IMR-90 (cell line): ENCODE results near the gene CLIP3. TPM values are rescaled to one million over a fixed set of nuclear protein-coding genes. Genes with fewer than 3 reads are reported as not detected.
A peak's percentile ranks its signal among the peaks of the same experiment; 100 is the strongest.

ENCODE experiments used
- ATAC-seq: fragments of 200-7000 bp; cut with Tn5 transposase; 2 replicates; pipeline ENCODE4 v1.9.1; 2020; ENCODE audit warnings: low read depth, mild to moderate bottlenecking, moderate library complexity
- BruUV-seq: library from RNA; stranded (reverse); fragments of 400-500 nt; replicated peaks from 2 replicates; lab custom pipeline; 2021; lab: Mats Ljungman, UMichigan
- CTCF ChIA-PET: fragments of 300-600 bp; formaldehyde crosslinking; extraction: SDS; loops from one replicate; lab custom pipeline; 2021; ENCODE audit warnings: antibody characterized with exemption; lab: Yijun Ruan, JAX
- POLR2A ChIA-PET: fragments of 300-600 bp; sonication (Branson Sonifier 250); formaldehyde crosslinking; loops from one replicate; lab custom pipeline; 2022; ENCODE audit warnings: antibody characterized with exemption; ENCODE audit not compliant: unreplicated experiment; lab: Charles Lee
- DNase-seq: peaks from one replicate; pipeline ENCODE4 v3.0.0; 2013
- H2AFZ ChIP-seq: replicated peaks from 2 replicates; pipeline ENCODE3; 2013; ENCODE audit warnings: low read length, mild to moderate bottlenecking; ENCODE audit not compliant: poor library complexity
- H2AK5ac ChIP-seq: 2 replicates; pipeline ENCODE4 v1.6.1; 2013; ENCODE audit warnings: low read depth, low read length, inconsistent platforms
- H2AK9ac ChIP-seq: replicated peaks from 2 replicates; pipeline ENCODE3; 2013; ENCODE audit warnings: mild to moderate bottlenecking, low read depth, low read length, moderate library complexity; ENCODE audit not compliant: poor library complexity
- H2BK120ac ChIP-seq: 2 replicates; pipeline ENCODE4 v1.6.1; 2013; ENCODE audit warnings: low read depth, low read length, inconsistent platforms
- H2BK15ac ChIP-seq: 3 replicates; pipeline ENCODE4 v1.6.1; 2013; ENCODE audit warnings: low read depth, low read length, inconsistent platforms
- H2BK20ac ChIP-seq: 2 replicates; pipeline ENCODE4 v1.6.1; 2013; ENCODE audit warnings: low read depth, mild to moderate bottlenecking, inconsistent platforms, low read length, moderate library complexity
- H2BK5ac ChIP-seq: 2 replicates; pipeline ENCODE4 v1.6.1; 2013; ENCODE audit warnings: mild to moderate bottlenecking, low read depth, low read length, inconsistent platforms; ENCODE audit not compliant: poor library complexity, severe bottlenecking
- H3K14ac ChIP-seq: replicated peaks from 2 replicates; pipeline ENCODE4 v1.6.1; 2013; ENCODE audit warnings: low read depth, low read length, inconsistent platforms
- H3K18ac ChIP-seq: 2 replicates; pipeline ENCODE4 v1.6.1; 2013; ENCODE audit warnings: low read depth, low read length, control low read depth
- H3K23ac ChIP-seq: 2 replicates; pipeline ENCODE4 v1.6.1; 2013; ENCODE audit warnings: low read depth, low read length, inconsistent platforms
- H3K27ac ChIP-seq: 2 replicates; pipeline ENCODE4 v1.5.1; 2013; ENCODE audit warnings: mild to moderate bottlenecking, control low read depth, low read length; ENCODE audit not compliant: insufficient read depth
- H3K27me3 ChIP-seq: 2 replicates; pipeline ENCODE4 v1.6.1; 2013; ENCODE audit warnings: low read length; ENCODE audit not compliant: control insufficient read depth, insufficient read depth
- H3K36me3 ChIP-seq: 2 replicates; pipeline ENCODE4 v1.6.1; 2013; ENCODE audit warnings: low read length, mixed read lengths; ENCODE audit not compliant: control insufficient read depth, insufficient read depth
- H3K4ac ChIP-seq: 2 replicates; pipeline ENCODE4 v1.6.1; 2013; ENCODE audit warnings: low read depth, low read length, inconsistent platforms
- H3K4me1 ChIP-seq: 2 replicates; pipeline ENCODE4 v1.6.1; 2013; ENCODE audit warnings: low read length, mixed read lengths; ENCODE audit not compliant: control insufficient read depth, insufficient read depth
- H3K4me2 ChIP-seq: 2 replicates; pipeline ENCODE4 v1.6.1; 2013; ENCODE audit warnings: low read depth, mild to moderate bottlenecking, control low read depth, low read length, moderate library complexity
- H3K4me3 ChIP-seq: 2 replicates; pipeline ENCODE4 v1.5.1; 2013; ENCODE audit warnings: low read depth, mild to moderate bottlenecking, control low read depth, low read length, moderate library complexity; ENCODE audit not compliant: insufficient read depth
- H3K56ac ChIP-seq: 2 replicates; pipeline ENCODE4 v1.6.1; 2013; ENCODE audit warnings: low read length, inconsistent platforms; ENCODE audit not compliant: insufficient read depth; ENCODE audit errors: extremely low read depth
- H3K79me1 ChIP-seq, 2 experiments: 2 replicates each; pipeline ENCODE4 v1.6.1; 2013; ENCODE audit warnings: low read length in 2 of 2, inconsistent platforms in 1 of 2, low read depth in 1 of 2
- H3K9ac ChIP-seq: 2 replicates; pipeline ENCODE4 v1.6.1; 2013; ENCODE audit warnings: low read depth, low read length, control low read depth
- H3K9me1 ChIP-seq: 2 replicates; pipeline ENCODE4 v1.6.1; 2013; ENCODE audit warnings: low read length, inconsistent platforms; ENCODE audit not compliant: insufficient read depth
- H3K9me3 ChIP-seq: 2 replicates; pipeline ENCODE4 v1.6.1; 2013; ENCODE audit warnings: low read length; ENCODE audit not compliant: control insufficient read depth, insufficient read depth
- H4K20me1 ChIP-seq: 2 replicates; pipeline ENCODE4 v1.6.1; 2013; ENCODE audit warnings: low read length, inconsistent platforms; ENCODE audit not compliant: insufficient read depth
- H4K5ac ChIP-seq: 2 replicates; pipeline ENCODE4 v1.6.1; 2013; ENCODE audit warnings: mild to moderate bottlenecking, low read depth, low read length, control low read depth
- H4K8ac ChIP-seq, 2 experiments: 2 replicates each; pipeline ENCODE4 v1.6.1; 2013; ENCODE audit warnings: low read depth in 2 of 2, low read length in 2 of 2, control low read depth in 1 of 2, inconsistent platforms in 1 of 2
- H4K91ac ChIP-seq: 2 replicates; pipeline ENCODE4 v1.6.1; 2013; ENCODE audit warnings: low read depth, low read length, inconsistent platforms; ENCODE audit not compliant: insufficient read depth
- BHLHE40 ChIP-seq: fragments of 150-350 bp; IDR thresholded peaks from 2 replicates; pipeline ENCODE4 v1.6.1; 2016; ENCODE audit warnings: mild to moderate bottlenecking, low read depth, low read length
- FOS ChIP-seq: fragments of 150-350 bp; IDR thresholded peaks from 2 replicates; pipeline ENCODE4 v1.6.1; 2016; ENCODE audit warnings: low read depth, low read length
- MAFK ChIP-seq: IDR thresholded peaks from 2 replicates; pipeline ENCODE4 v1.6.1; 2012; ENCODE audit warnings: low read depth, low read length, improper control_type of control experiment
- SMC3 ChIP-seq: fragments of 150-350 bp; IDR thresholded peaks from 2 replicates; pipeline ENCODE4 v1.6.1; 2016; ENCODE audit warnings: low read depth, mild to moderate bottlenecking, antibody characterized with exemption, low read length, moderate library complexity
- WGBS, 2 experiments: methylation state at CpG; one replicate each; pipeline versions ENCODE4 v1.1.5 to v1.1.7; 2013; ENCODE audit warnings: missing lambda C conversion rate in 2 of 2; ENCODE audit not compliant: insufficient read length in 1 of 2; ENCODE audit errors: extremely low coverage in 2 of 2; 5-methylcytosine and 5-hydroxymethylcytosine counted together
- dilution Hi-C: fragments of 300-500 bp; cut with HindIII; formaldehyde crosslinking; loops from one replicate; pipeline ENCODE4 v1.14.3; 2018; ENCODE audit warnings: low sequenced_read_pairs; ENCODE audit not compliant: unreplicated experiment
- in situ Hi-C: fragments of 300-500 bp; cut with MboI; formaldehyde crosslinking; loops from 3 replicates; pipeline ENCODE4 v1.14.3; 2019; ENCODE audit warnings: low sequenced_read_pairs, inconsistent platforms, mixed read lengths
- intact Hi-C: fragments of 100-400 bp; cut with micrococcal nuclease; formaldehyde crosslinking; loops from 2 replicates; pipeline ENCODE4 v1.10.0; 2022
- polyA plus RNA-seq, 3 experiments: library from polyadenylated mRNA; depleted of rRNA; stranded (reverse); fragments of >200 nt; gene quantifications; 2 replicates each; pipeline ENCODE4 v1.2.3, GENCODE V29; 2012; ENCODE audit warnings: low replicate concordance in 1 of 3
- total RNA-seq: library from RNA; depleted of rRNA; stranded (reverse); fragments of >200 nt; gene quantifications from 2 replicates; pipeline ENCODE4 v1.2.3, GENCODE V29; 2012

The CLIP3 gene
- total and polyA plus RNA-seq, 2 of the 4 experiments (the other 2 are of a cell fraction), result 5.4 to 28.7 TPM

DNA sequence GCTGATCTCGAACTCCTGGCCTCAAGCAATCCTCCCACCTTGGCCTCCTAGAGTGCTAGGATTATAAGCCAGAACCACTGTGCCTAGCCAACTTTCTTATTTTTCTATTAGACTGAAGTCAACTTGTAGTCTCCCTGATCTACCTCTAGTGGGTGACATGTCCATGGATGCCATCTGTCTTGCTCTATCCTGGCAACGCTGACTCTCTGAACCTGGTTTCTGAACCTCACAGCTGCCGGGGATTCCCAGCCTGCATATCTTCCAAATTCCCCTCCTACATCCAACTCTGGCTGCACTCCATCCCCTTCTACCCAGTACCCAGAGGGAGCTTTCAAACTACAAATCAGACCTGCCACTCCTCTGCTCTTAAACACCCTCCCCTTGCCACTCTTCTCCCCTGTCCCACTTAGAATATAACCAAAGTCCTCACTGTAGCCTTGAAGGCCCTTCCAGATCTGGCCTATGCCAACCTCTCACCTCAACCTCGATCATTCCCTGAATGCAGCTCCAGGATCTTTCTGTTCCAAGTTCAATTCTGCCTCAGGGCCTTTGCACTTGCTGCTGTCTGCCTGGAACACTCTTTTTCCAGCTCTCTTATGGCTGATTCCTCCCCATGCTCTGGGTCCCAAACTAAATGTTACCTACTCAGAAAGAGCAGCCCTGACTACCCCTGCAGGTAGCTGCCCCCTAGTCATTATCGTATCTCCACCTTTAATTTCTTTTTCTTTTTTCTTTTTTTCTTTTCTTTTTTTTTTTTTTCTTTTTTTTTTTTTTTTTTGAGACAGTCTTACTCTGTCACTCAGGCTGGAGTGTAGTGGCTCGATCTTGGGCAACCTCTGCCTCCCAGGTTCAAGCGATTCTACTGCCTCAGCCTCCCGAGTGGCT is 2.2 kb downstream of the CLIP3 start:
- Histone ChIP-seq H3K14ac (no peak overlapping the region), H3K9me3 (no peaks in the 10 kb centered on the region), H2BK120ac (no peak overlapping the region), H4K5ac (no peak overlapping the region), H3K23ac (no peak overlapping the region), H3K79me1 (peaks cover 0 to 28% of the 10 kb centered on the region in 2 experiments; a peak in 3 of 4 replicates), H3K4me2 (no peak overlapping the region), H3K27ac (no peak overlapping the region), H2BK15ac (no peak overlapping the region), H4K91ac (no peak overlapping the region), H3K9ac (no peak overlapping the region), H4K20me1 (no peaks in the 10 kb centered on the region; the same call in 1 of the 2 replicates), H4K8ac (no peak overlapping the region), H2BK5ac (no peak overlapping the region), H2AFZ (no peak overlapping the region), H3K36me3 (peaks cover 34% of the 10 kb centered on the region), H3K4ac (no peak overlapping the region), H3K4me3 (no peak overlapping the region), H3K27me3 (no peaks in the 10 kb centered on the region), H2AK5ac (no peak overlapping the region), H3K18ac (no peak overlapping the region), H3K9me1 (0 out of 2 replicates have a peak, but pooled peaks cover 6% of the 10 kb centered on the region), H3K56ac (no peak overlapping the region), H2AK9ac (no peak overlapping the region), H2BK20ac (no peak overlapping the region), H3K4me1 (peaks cover 5% of the 10 kb centered on the region; the same call in 1 of the 2 replicates)
- ATAC-seq, result no peak
- peak; percentile 53 for DNase-seq
- intact Hi-C loops (no loop called here), dilution Hi-C loops (no loop called here), in situ Hi-C loops (no loop called here)
- no peak for TF ChIP-seq MAFK
- TF ChIP-seq FOS, result no peak
- no peak for TF ChIP-seq SMC3
- no peak for TF ChIP-seq BHLHE40
- CTCF ChIA-PET, result interaction anchor here (1.3 kb wide), 1 partner anchor 11 kb away, joined by 6 read pairs; no protein-coding TSS in a partner anchor
- POLR2A ChIA-PET, result interaction anchor here (0.6 to 1.3 kb wide), 2 partner anchors 23 to 82 kb away, joined by 3 read pairs; partner anchors contain the start of gene THAP8
- no CpG with 5 or more reads among the region's 8 CpGs for WGBS, 2 experiments
- BruUV-seq, result no TSS peak
